Skeletal muscle satellite cell (primary cell): ENCODE results near the gene STK10.

ENCODE experiments used
- H3K27me3 ChIP-seq: 2 replicates; pipeline ENCODE4 v1.7.0; 2013; ENCODE audit warnings: low read length; ENCODE audit not compliant: control insufficient read depth, insufficient read depth
- H3K36me3 ChIP-seq: 2 replicates; pipeline ENCODE4 v1.7.0; 2013; ENCODE audit warnings: mild to moderate bottlenecking, control low read depth, low read length; ENCODE audit not compliant: insufficient read depth
- H3K4me1 ChIP-seq: 2 replicates; pipeline ENCODE4 v1.7.0; 2013; ENCODE audit warnings: low read length; ENCODE audit not compliant: control insufficient read depth, insufficient read depth
- H3K4me2 ChIP-seq: 2 replicates; pipeline ENCODE4 v1.7.0; 2013; ENCODE audit warnings: mild to moderate bottlenecking, low read length
- H3K4me3 ChIP-seq: 2 replicates; pipeline ENCODE4 v1.7.0; 2013; ENCODE audit warnings: low read length
- H3K9ac ChIP-seq: 2 replicates; pipeline ENCODE4 v1.7.0; 2013; ENCODE audit warnings: mild to moderate bottlenecking, low read depth, low read length, moderate library complexity
- H3K9me3 ChIP-seq: replicated peaks from 2 replicates; pipeline ENCODE4 v1.7.0; 2013; ENCODE audit warnings: mild to moderate bottlenecking, control low read depth, low read length

Gene STK10

DNA sequence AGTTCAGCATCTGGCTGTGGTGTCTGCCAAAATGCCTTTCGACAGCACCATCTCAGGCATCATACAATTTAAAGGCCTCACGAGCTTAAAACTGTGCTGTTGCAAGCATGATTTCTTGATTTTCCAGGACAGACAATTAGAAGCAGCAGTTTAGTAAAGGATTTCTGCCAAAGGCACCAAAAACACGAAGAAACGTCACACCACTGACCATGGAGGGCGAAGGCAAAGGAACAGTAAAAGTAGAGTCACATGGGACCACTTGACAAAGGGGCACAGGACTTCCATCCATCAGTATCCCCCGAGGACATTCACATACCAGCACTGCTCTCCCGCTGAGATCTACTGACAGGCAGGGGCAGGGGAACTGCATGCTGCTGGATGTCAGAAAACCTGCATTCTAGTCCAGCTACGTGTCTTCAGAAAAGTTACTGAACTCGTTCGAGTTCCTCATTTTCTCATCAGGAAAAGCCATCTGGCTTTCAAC is 111.2 kb downstream of the STK10 start:
- H3K9ac ChIP-seq, result no peak overlapping the region
- no peaks in the 10 kb centered on the region for H3K4me1 ChIP-seq
- no peak overlapping the region for H3K4me2 ChIP-seq
- no peak overlapping the region for H3K4me3 ChIP-seq
- H3K36me3 ChIP-seq, result peaks cover 35% of the 10 kb centered on the region
- H3K27me3 ChIP-seq, result no peaks in the 10 kb centered on the region
- H3K9me3 ChIP-seq, result no peaks in the 10 kb centered on the region

GRCh38 chr5:172075656-172076055 is 112.4 kb downstream of the STK10 start:
- Histone ChIP-seq H3K27me3 (no peaks in the 10 kb centered on the region), H3K4me3 (no peak overlapping the region), H3K9me3 (no peaks in the 10 kb centered on the region), H3K4me2 (no peak overlapping the region), H3K4me1 (no peaks in the 10 kb centered on the region), H3K36me3 (peaks cover 31% of the 10 kb centered on the region), H3K9ac (no peak overlapping the region)

GRCh38 chr5:172074896-172075295 is 113.1 kb downstream of the STK10 start:
- peaks cover 30% of the 10 kb centered on the region for H3K36me3 ChIP-seq
- H3K27me3 ChIP-seq, result no peaks in the 10 kb centered on the region
- H3K4me3 ChIP-seq, result no peak overlapping the region
- H3K9ac ChIP-seq, result no peak overlapping the region
- no peaks in the 10 kb centered on the region for H3K4me1 ChIP-seq
- no peak overlapping the region for H3K4me2 ChIP-seq
- no peaks in the 10 kb centered on the region for H3K9me3 ChIP-seq

DNA sequence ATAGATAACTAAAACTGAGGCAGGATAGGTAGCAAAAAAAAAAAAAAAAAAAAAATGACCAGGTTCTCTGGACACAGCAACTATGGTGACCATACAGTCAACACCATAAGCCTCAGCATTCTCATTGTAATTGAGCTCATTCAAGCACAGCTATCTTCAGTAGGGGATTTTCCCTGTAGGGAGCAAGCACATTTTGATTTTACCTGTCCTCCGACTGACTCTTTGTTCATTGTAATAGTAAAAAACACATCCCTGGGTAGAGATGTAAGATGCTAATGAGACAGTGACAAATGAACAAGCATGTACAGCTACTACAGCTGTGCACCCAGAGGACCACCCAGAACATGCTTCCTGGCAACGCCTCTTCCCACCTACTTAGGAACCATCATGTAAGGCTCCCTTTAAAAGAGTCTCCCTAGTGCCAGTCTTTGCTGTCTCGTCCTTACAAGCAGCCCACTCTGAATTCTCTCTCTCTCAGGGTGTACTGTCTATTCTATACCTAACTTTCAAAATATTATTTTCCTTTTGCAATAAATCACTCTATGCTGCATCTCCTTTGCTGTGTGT is 116.6 kb downstream of the STK10 start:
- Histone ChIP-seq H3K9ac (no peak overlapping the region), H3K36me3 (peaks cover 13% of the 10 kb centered on the region), H3K4me1 (no peaks in the 10 kb centered on the region), H3K27me3 (no peaks in the 10 kb centered on the region), H3K4me3 (no peak overlapping the region), H3K9me3 (no peaks in the 10 kb centered on the region), H3K4me2 (no peak overlapping the region)

DNA sequence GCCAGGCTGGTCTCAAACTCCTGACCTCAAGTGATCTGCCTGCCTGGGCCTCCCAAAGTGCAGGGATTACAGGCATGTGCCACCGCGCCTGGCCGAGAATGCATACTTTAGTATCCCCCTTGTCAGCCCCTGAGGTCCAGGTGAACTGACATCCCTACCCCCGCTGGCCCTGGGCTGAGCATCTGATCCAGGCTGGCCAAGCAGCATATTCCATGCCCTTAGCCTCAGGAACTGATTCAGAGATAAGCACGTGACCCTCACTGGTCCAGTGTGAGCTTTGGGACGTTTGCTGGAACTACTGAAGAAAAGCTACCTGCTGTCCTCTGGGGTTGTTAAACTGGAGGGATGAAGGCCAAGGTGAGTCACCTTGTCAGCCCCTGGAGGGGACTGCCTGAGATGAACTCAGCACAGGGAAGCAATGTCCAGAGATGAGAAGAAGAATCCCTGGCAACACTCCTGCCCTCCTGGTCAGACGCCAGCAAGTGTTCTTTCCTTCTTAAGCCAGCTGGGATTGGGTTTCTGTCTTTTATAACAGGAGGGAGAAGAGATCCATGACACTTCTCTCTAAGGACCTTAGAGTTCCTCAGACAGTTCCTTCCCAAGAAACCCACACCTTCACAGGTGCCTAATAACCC is 122.5 kb downstream of the STK10 start:
- Histone ChIP-seq H3K4me3 (no peak overlapping the region), H3K27me3 (no peaks in the 10 kb centered on the region), H3K4me2 (no peak overlapping the region), H3K4me1 (peaks cover 6% of the 10 kb centered on the region), H3K36me3 (peaks cover 29% of the 10 kb centered on the region), H3K9me3 (no peaks in the 10 kb centered on the region), H3K9ac (no peak overlapping the region)

- no peak overlapping the region for H3K4me2 ChIP-seq
- H3K4me1 ChIP-seq, result peaks cover 6% of the 10 kb centered on the region
- no peak overlapping the region for H3K9ac ChIP-seq
- peaks cover 33% of the 10 kb centered on the region for H3K36me3 ChIP-seq
- no peaks in the 10 kb centered on the region for H3K27me3 ChIP-seq
- no peaks in the 10 kb centered on the region for H3K9me3 ChIP-seq
- no peak overlapping the region for H3K4me3 ChIP-seq
These were observed 123.3 kb downstream of the STK10 start for GRCh38 chr5:172064766-172065165.

- Histone ChIP-seq H3K9me3 (no peaks in the 10 kb centered on the region), H3K36me3 (peaks cover 35% of the 10 kb centered on the region), H3K4me1 (peaks cover 6% of the 10 kb centered on the region), H3K4me3 (no peak overlapping the region), H3K4me2 (no peak overlapping the region), H3K9ac (no peak overlapping the region), H3K27me3 (no peaks in the 10 kb centered on the region)
These were observed 123.7 kb downstream of the STK10 start for GRCh38 chr5:172064358-172064757.

- Histone ChIP-seq H3K9me3 (no peaks in the 10 kb centered on the region), H3K4me1 (peaks cover 6% of the 10 kb centered on the region), H3K9ac (no peak overlapping the region), H3K4me3 (no peak overlapping the region), H3K36me3 (peaks cover 37% of the 10 kb centered on the region), H3K27me3 (no peaks in the 10 kb centered on the region), H3K4me2 (no peak overlapping the region)
These were observed 124.4 kb downstream of the STK10 start for GRCh38 chr5:172063463-172064235.

DNA sequence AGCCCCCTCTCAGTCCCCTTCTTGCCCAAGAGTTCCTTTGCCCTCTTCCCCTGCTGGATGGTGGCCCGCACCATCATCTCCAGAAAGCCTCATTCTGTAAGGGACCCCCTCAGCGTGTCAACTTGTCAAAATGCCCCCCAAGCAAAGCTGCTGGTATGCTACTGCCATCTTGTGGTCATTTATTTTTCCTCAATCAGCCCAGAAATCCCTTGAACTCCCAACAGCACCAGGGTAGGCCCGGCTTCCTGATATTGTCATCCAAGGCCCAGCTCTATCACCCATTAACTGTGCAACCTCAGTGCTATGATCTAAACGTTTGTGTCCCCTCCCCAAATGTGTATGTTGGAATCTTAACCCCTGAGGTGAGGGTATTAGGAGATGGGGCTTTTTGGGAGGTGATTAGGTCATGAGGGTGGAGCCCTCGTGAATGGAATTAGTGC is 128.3 kb downstream of the STK10 start:
- peaks cover 38% of the 10 kb centered on the region for H3K36me3 ChIP-seq
- H3K9me3 ChIP-seq, result no peaks in the 10 kb centered on the region
- no peak overlapping the region for H3K4me2 ChIP-seq
- no peaks in the 10 kb centered on the region for H3K27me3 ChIP-seq
- H3K9ac ChIP-seq, result no peak overlapping the region
- H3K4me3 ChIP-seq, result no peak overlapping the region
- no peaks in the 10 kb centered on the region for H3K4me1 ChIP-seq

DNA sequence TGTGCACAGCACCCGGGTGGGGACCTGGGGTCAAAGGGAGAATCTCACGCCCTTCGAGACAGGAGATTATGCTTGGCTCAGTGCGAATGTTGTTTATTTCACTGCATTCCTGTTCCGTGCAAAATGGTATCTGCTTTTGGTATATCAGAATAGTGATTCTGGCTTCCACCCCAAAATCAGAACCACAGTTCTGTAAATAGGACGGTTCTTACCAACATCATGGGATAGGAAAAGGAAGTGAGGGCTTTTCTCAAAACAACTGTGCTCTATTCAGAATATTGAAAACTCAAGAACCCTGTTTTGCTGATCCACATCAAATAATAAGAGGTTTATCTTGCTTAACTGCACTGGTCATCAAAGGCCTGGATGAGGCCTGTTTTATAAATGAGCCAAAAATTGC is 129.9 kb downstream of the STK10 start:
- H3K9me3 ChIP-seq, result no peaks in the 10 kb centered on the region
- no peaks in the 10 kb centered on the region for H3K4me1 ChIP-seq
- no peak overlapping the region for H3K4me3 ChIP-seq
- peaks cover 36% of the 10 kb centered on the region for H3K36me3 ChIP-seq
- no peak overlapping the region for H3K4me2 ChIP-seq
- H3K9ac ChIP-seq, result no peak overlapping the region
- H3K27me3 ChIP-seq, result no peaks in the 10 kb centered on the region

GRCh38 chr5:172055996-172056395 is 132.0 kb downstream of the STK10 start:
- Histone ChIP-seq H3K27me3 (no peaks in the 10 kb centered on the region), H3K9me3 (no peaks in the 10 kb centered on the region), H3K9ac (no peak overlapping the region), H3K4me1 (peaks cover 15% of the 10 kb centered on the region), H3K4me3 (no peak overlapping the region), H3K4me2 (no peak overlapping the region), H3K36me3 (peaks cover 48% of the 10 kb centered on the region)
